Panc1 (cell line): Measurements from ENCODE around the gene KIAA2012. TPM values are rescaled to one million over a fixed set of nuclear protein-coding genes. Genes with fewer than 3 reads are reported as not detected.

Experiments
- ATAC-seq: fragments of 200-7000 bp; cut with Tn5 transposase; 2 replicates; pipeline ENCODE4 v1.9.1; 2020; ENCODE audit warnings: mild to moderate bottlenecking, moderate library complexity
- BruUV-seq: library from RNA; stranded (reverse); fragments of 400-500 nt; replicated peaks from 2 replicates; lab custom pipeline; 2021; lab: Mats Ljungman, UMichigan
- CTCF ChIA-PET: fragments of 300-600 bp; sonication (Branson Sonifier 250); formaldehyde crosslinking; loops from one replicate; lab custom pipeline; 2022; ENCODE audit warnings: antibody characterized with exemption; lab: Charles Lee
- POLR2A ChIA-PET: fragments of 300-600 bp; sonication (Branson Sonifier 250); formaldehyde crosslinking; loops from one replicate; lab custom pipeline; 2022; ENCODE audit warnings: antibody characterized with exemption; lab: Charles Lee
- DNase-seq: peaks from one replicate; pipeline ENCODE4 v3.0.0-alpha.2; 2010; ENCODE audit warnings: low read depth, low spot score
- H3K27ac ChIP-seq: 2 replicates; pipeline ENCODE4 v1.5.1; 2011; ENCODE audit warnings: mild to moderate bottlenecking, low read length, inconsistent platforms
- H3K27me3 ChIP-seq: fragments of 200-500 bp; sonication (Bioruptor generic); 2 replicates; pipeline ENCODE4 v1.6.0; 2014; ENCODE audit warnings: low read length, inconsistent platforms; ENCODE audit not compliant: control insufficient read depth, insufficient read depth
- H3K36me3 ChIP-seq: fragments of 200-500 bp; sonication (Bioruptor generic); 2 replicates; pipeline ENCODE4 v1.5.1; 2014; ENCODE audit warnings: inconsistent platforms, mild to moderate bottlenecking, low read length, moderate library complexity; ENCODE audit not compliant: control insufficient read depth, insufficient read depth
- H3K4me1 ChIP-seq: 2 replicates; pipeline ENCODE4 v1.5.1; 2011; ENCODE audit warnings: inconsistent platforms, mild to moderate bottlenecking, low read length, moderate library complexity; ENCODE audit not compliant: control insufficient read depth, insufficient read depth
- H3K4me3 ChIP-seq, 2 experiments: 2 replicates each; pipeline ENCODE4 v1.5.1; 2011 to 2012; ENCODE audit warnings: low read depth in 2 of 2, low read length in 2 of 2, mild to moderate bottlenecking in 2 of 2, inconsistent platforms in 1 of 2, moderate library complexity in 1 of 2
- H3K9me3 ChIP-seq: fragments of 200-500 bp; sonication (Bioruptor generic); 2 replicates; pipeline ENCODE4 v1.5.1; 2014; ENCODE audit warnings: low read depth, mild to moderate bottlenecking, inconsistent platforms, low read length, moderate library complexity; ENCODE audit not compliant: control insufficient read depth, insufficient read depth
- CTCF ChIP-seq: fragments of 450-650 bp; IDR thresholded peaks from 2 replicates; pipeline ENCODE4 v1.5.1; 2017; ENCODE audit warnings: mild to moderate bottlenecking
- POLR2AphosphoS5 ChIP-seq: IDR thresholded peaks from 2 replicates; pipeline ENCODE4 v1.6.1; 2012; ENCODE audit warnings: mild to moderate bottlenecking, low read depth, low read length, moderate library complexity
- REST ChIP-seq, 2 experiments: IDR thresholded peaks; 2 replicates each; pipeline ENCODE4 v1.6.1; 2011 to 2012; ENCODE audit warnings: low read depth in 2 of 2, control low read depth in 1 of 2, low read length in 1 of 2, mild to moderate bottlenecking in 1 of 2, moderate library complexity in 1 of 2; ENCODE audit not compliant: insufficient read depth in 1 of 2
- SIN3A ChIP-seq: IDR thresholded peaks from 2 replicates; pipeline ENCODE4 v1.6.1; 2012; ENCODE audit warnings: low read depth, mild to moderate bottlenecking, low read length, moderate library complexity, borderline replicate concordance; ENCODE audit not compliant: insufficient read depth
- TCF7L2 ChIP-seq: IDR thresholded peaks from 2 replicates; pipeline ENCODE4 v1.6.1; 2011; ENCODE audit warnings: mild to moderate bottlenecking, low read depth, low read length, inconsistent platforms
- in situ Hi-C: cut with HindIII; loops from 2 replicates; pipeline ENCODE4 v1.10.0; 2016; ENCODE audit warnings: low sequenced_read_pairs, low pct_unique_long_range_greater_than_20kb
- intact Hi-C: fragments of 100-400 bp; cut with micrococcal nuclease; formaldehyde crosslinking; loops from one replicate; pipeline ENCODE4 v1.10.0; 2022; ENCODE audit not compliant: unreplicated experiment
- total RNA-seq: library from RNA; stranded (reverse); gene quantifications from one replicate; pipeline ENCODE4 v1.2.1, GENCODE V29; 2021; ENCODE audit not compliant: unreplicated experiment

Gene KIAA2012
- total RNA-seq, 1 experiment from 2014 or later: not detected

GRCh38 chr2:202208526-202208925 is 135.5 kb downstream of the KIAA2012 start:
- Histone ChIP-seq H3K36me3 (peaks cover 6% of the 10 kb centered on the region; the same call in 1 of the 2 replicates), H3K27me3 (no peaks in the 10 kb centered on the region), H3K4me3 (no peak overlapping the region), H3K4me1 (no peaks in the 10 kb centered on the region), H3K9me3 (no peaks in the 10 kb centered on the region), H3K27ac (no peak overlapping the region)
- DNase-seq (no peak), ATAC-seq (no peak)
- no TSS peak for BruUV-seq
- in situ Hi-C loops (no loop called here), intact Hi-C loops (no loop called here)
- TF ChIP-seq REST (IDR thresholded peaks at IDR 0.05; ENCODE audit: insufficient read depth in 1 of 2, low read depth in 2 of 2, low read length in 1 of 2): no peak
- no peak for TF ChIP-seq TCF7L2
- TF ChIP-seq SIN3A: no peak
- no peak for TF ChIP-seq POLR2AphosphoS5
- no peak for TF ChIP-seq CTCF
- ChIA-PET POLR2A (interaction anchor here (0.7 kb wide), 3 partner anchors 15 to 84 kb away, joined by 3 to 4 read pairs (median 3); no protein-coding TSS in a partner anchor), CTCF (interaction anchor here (0.6 kb wide), 1 partner anchor 43 kb away, joined by 3 read pairs; no protein-coding TSS in a partner anchor)

- intact Hi-C loops: no loop called here
- peaks cover 2% of the 10 kb centered on the region; the same call in 1 of the 2 replicates for H3K36me3 ChIP-seq
- in situ Hi-C loops: no loop called here
These were observed 142.1 kb downstream of the KIAA2012 start for GRCh38 chr2:202215179-202215578.

More at GRCh38 chr2:202215179-202215578, 142.1 kb downstream of the KIAA2012 start:
- no TSS peak for BruUV-seq
- Histone ChIP-seq H3K27me3 (no peaks in the 10 kb centered on the region), H3K9me3 (no peaks in the 10 kb centered on the region), H3K27ac (no peak overlapping the region), H3K4me3 (no peak overlapping the region), H3K4me1 (no peaks in the 10 kb centered on the region)
- TF ChIP-seq POLR2AphosphoS5: no peak
- TF ChIP-seq CTCF: no peak
- TF ChIP-seq REST (IDR thresholded peaks at IDR 0.05; ENCODE audit: insufficient read depth in 1 of 2, low read depth in 2 of 2, low read length in 1 of 2): no peak
- TF ChIP-seq TCF7L2: no peak
- no peak for TF ChIP-seq SIN3A
- DNase-seq (no peak), ATAC-seq (no peak)
- ChIA-PET CTCF (no interaction called here), POLR2A (no interaction called here)
